Measurements from ENCODE around the gene TGFB1I1.

DNA sequence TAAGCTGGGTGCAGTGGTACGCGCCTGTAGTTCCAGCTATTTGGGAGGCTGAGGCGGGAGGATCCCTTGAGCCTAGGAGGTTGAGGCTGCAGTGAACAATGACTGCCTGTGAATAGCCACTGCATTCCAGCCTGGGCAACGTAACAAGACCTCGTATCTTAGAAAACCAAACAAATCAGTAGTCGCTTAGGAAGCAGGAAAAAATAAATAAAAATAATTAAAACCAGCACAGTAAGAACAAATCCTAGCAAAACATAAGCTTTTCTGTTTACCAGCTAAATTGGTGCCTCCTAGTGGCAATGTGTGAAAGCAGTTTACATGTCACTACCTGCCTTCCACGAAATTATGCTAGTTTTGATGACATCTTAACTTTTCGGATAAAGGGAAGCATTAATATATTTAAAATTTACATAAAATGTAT lies 11.4 kb upstream of the TGFB1I1 start:
- TF ChIP-seq, protein P1, sequence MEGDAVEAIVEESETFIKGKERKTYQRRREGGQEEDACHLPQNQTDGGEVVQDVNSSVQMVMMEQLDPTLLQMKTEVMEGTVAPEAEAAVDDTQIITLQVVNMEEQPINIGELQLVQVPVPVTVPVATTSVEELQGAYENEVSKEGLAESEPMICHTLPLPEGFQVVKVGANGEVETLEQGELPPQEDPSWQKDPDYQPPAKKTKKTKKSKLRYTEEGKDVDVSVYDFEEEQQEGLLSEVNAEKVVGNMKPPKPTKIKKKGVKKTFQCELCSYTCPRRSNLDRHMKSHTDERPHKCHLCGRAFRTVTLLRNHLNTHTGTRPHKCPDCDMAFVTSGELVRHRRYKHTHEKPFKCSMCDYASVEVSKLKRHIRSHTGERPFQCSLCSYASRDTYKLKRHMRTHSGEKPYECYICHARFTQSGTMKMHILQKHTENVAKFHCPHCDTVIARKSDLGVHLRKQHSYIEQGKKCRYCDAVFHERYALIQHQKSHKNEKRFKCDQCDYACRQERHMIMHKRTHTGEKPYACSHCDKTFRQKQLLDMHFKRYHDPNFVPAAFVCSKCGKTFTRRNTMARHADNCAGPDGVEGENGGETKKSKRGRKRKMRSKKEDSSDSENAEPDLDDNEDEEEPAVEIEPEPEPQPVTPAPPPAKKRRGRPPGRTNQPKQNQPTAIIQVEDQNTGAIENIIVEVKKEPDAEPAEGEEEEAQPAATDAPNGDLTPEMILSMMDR (conservative IDR thresholded peaks at IDR 0.05; ENCODE audit: low read depth, low read length) = peak; percentile 73
- TF ChIP-seq MAFK (IDR thresholded peaks at IDR 0.05; ENCODE audit: low read depth, low read length) (no peak), SMC3 (IDR thresholded peaks at IDR 0.05; ENCODE audit: low read depth, low read length) (peak; percentile 54), RAD21 (IDR thresholded peaks at IDR 0.05; ENCODE audit: low read length) (peak; percentile 49), CEBPB (IDR thresholded peaks at IDR 0.05; ENCODE audit: low read depth, low read length) (no peak), POLR2A (IDR thresholded peaks at IDR 0.05; ENCODE audit: low read depth, low read length) (no peak), BHLHE40 (IDR thresholded peaks at IDR 0.05; ENCODE audit: low read depth, low read length) (no peak)
